Endothelial cell of umbilical vein (primary cell): Measurements from ENCODE around the gene MITF. TPM values are rescaled to one million over a fixed set of nuclear protein-coding genes. Genes with fewer than 3 reads are reported as not detected.

Experiments
- BruUV-seq: library from RNA; stranded (reverse); fragments of 400-500 nt; replicated peaks from 2 replicates; lab custom pipeline; 2021; lab: Mats Ljungman, UMichigan
- CTCF ChIA-PET: fragments of 300-600, 350-600 bp; sonication (Branson Sonifier 250); formaldehyde crosslinking; loops from one replicate; lab custom pipeline; 2021; ENCODE audit warnings: antibody characterized with exemption, inconsistent platforms; lab: Charles Lee
- POLR2A ChIA-PET: fragments of 300-600, 350-600 bp; sonication (Branson Sonifier 250); formaldehyde crosslinking; loops from one replicate; lab custom pipeline; 2021; ENCODE audit warnings: antibody characterized with exemption, inconsistent platforms; lab: Charles Lee
- DNase-seq: peaks from one replicate; pipeline ENCODE4 v3.0.0-alpha.2; 2011; ENCODE audit warnings: low read depth, low spot score
- FAIRE-seq: peaks from 2 replicates; lab custom pipeline; 2011; peaks lifted over from hg19 to GRCh38; lab: Jason Lieb, UNC
- H2AFZ ChIP-seq: 2 replicates; pipeline ENCODE4 v1.6.0; 2012; ENCODE audit warnings: low read depth, low read length, control low read depth, inconsistent platforms
- H3K27ac ChIP-seq: 2 replicates; pipeline ENCODE4 v1.5.1; 2011; ENCODE audit warnings: low read depth, mild to moderate bottlenecking, control low read depth, low read length, moderate library complexity; ENCODE audit not compliant: insufficient read depth
- H3K27me3 ChIP-seq, 2 experiments: 2 replicates each; pipeline versions ENCODE4 v1.6.0 to v1.6.1; 2011; ENCODE audit warnings: low read length in 2 of 2, mixed read lengths in 1 of 2; ENCODE audit not compliant: control insufficient read depth in 2 of 2, insufficient read depth in 2 of 2
- H3K36me3 ChIP-seq, 2 experiments: 2 replicates in 1 of 2; 3 replicates in 1 of 2; pipeline ENCODE4 v1.5.1; 2011; ENCODE audit warnings: low read length in 2 of 2, mild to moderate bottlenecking in 1 of 2, moderate library complexity in 1 of 2; ENCODE audit not compliant: control insufficient read depth in 2 of 2, insufficient read depth in 2 of 2; ENCODE audit errors: extremely low read depth in 1 of 2
- H3K4me1 ChIP-seq: 3 replicates; pipeline ENCODE4 v1.5.1; 2011; ENCODE audit warnings: mild to moderate bottlenecking, low read length; ENCODE audit not compliant: control insufficient read depth, insufficient read depth; ENCODE audit errors: extremely low read depth
- H3K4me2 ChIP-seq: 2 replicates; pipeline ENCODE4 v1.6.1; 2011; ENCODE audit warnings: low read length, control low read depth, mixed read lengths; ENCODE audit not compliant: insufficient read depth
- H3K4me3 ChIP-seq, 3 experiments: fragments of 200-600 bp in 1 of 3; sonication (generic), shearing (Covaris generic) in 1 of 3; replicated peaks in 1 of 3; 2 replicates each; pipeline ENCODE4 v1.5.1; 2011 to 2016; ENCODE audit warnings: control low read depth in 3 of 3, low read length in 3 of 3, mild to moderate bottlenecking in 2 of 3, inconsistent platforms in 1 of 3, low read depth in 1 of 3, moderate library complexity in 1 of 3; ENCODE audit not compliant: insufficient read depth in 1 of 3
- H3K79me2 ChIP-seq: 2 replicates; pipeline ENCODE4 v1.6.0; 2012; ENCODE audit warnings: low read length, inconsistent platforms; ENCODE audit not compliant: control insufficient read depth, insufficient read depth
- H3K9ac ChIP-seq: replicated peaks from 2 replicates; pipeline ENCODE3; 2011; ENCODE audit warnings: low read length, control low read depth; ENCODE audit not compliant: insufficient read depth; ENCODE audit errors: extremely low read depth
- H3K9me1 ChIP-seq: replicated peaks from 3 replicates; pipeline ENCODE4 v1.6.0; 2011; ENCODE audit warnings: mild to moderate bottlenecking, low read length; ENCODE audit not compliant: control insufficient read depth, insufficient read depth; ENCODE audit errors: extremely low read depth
- H3K9me3 ChIP-seq: replicated peaks from 2 replicates; pipeline ENCODE4 v1.5.1; 2012; ENCODE audit warnings: low read length, inconsistent platforms; ENCODE audit not compliant: control insufficient read depth, insufficient read depth
- H4K20me1 ChIP-seq: replicated peaks from 2 replicates; pipeline ENCODE3; 2011; ENCODE audit warnings: mild to moderate bottlenecking, low read length; ENCODE audit not compliant: control insufficient read depth, insufficient read depth; ENCODE audit errors: extremely low read depth
- CTCF ChIP-seq, 2 donors: IDR thresholded peaks; 1 replicate in 1 of 2; 2 replicates in 1 of 2; pipeline ENCODE4 v1.5.1; 2011; ENCODE audit warnings: low read length in 2 of 2, mild to moderate bottlenecking in 2 of 2, moderate library complexity in 2 of 2, control low read depth in 1 of 2, inconsistent platforms in 1 of 2, low read depth in 1 of 2; ENCODE audit not compliant: insufficient read depth in 1 of 2; ENCODE audit errors: extremely low read depth in 1 of 2
- EZH2 ChIP-seq: IDR thresholded peaks from 2 replicates; pipeline ENCODE4 v1.6.1; 2012; ENCODE audit warnings: borderline replicate concordance, low read depth, mild to moderate bottlenecking, moderate library complexity, low read length, inconsistent platforms; ENCODE audit not compliant: severe bottlenecking
- FOS ChIP-seq: IDR thresholded peaks from 2 replicates; pipeline ENCODE4 v1.6.1; 2011; ENCODE audit warnings: mild to moderate bottlenecking, low read length, moderate library complexity, borderline replicate concordance; ENCODE audit not compliant: insufficient read depth
- GATA2 ChIP-seq: IDR thresholded peaks from 2 replicates; pipeline ENCODE4 v1.7.0; 2011; ENCODE audit warnings: low read depth, mild to moderate bottlenecking, moderate library complexity, mixed read lengths, low read length; ENCODE audit not compliant: insufficient read length, insufficient read depth
- JUN ChIP-seq: IDR thresholded peaks from 2 replicates; pipeline ENCODE4 v1.6.1; 2011; ENCODE audit warnings: borderline replicate concordance, low read depth; ENCODE audit not compliant: insufficient read length, insufficient read depth
- MAX ChIP-seq: IDR thresholded peaks from 2 replicates; pipeline ENCODE4 v1.6.1; 2011; ENCODE audit not compliant: insufficient read depth, insufficient read length
- MYC ChIP-seq: IDR thresholded peaks from one replicate; pipeline ENCODE4 v1.6.1; 2011; ENCODE audit warnings: mild to moderate bottlenecking, low read depth, low read length
- POLR2A ChIP-seq: IDR thresholded peaks from 2 replicates; pipeline ENCODE4 v1.6.1; 2012; ENCODE audit warnings: low read depth, mild to moderate bottlenecking, control low read depth, low read length
- POLR2AphosphoS5 ChIP-seq: IDR thresholded peaks from 2 replicates; pipeline ENCODE4 v1.6.1; 2012; ENCODE audit warnings: low read depth, mild to moderate bottlenecking, control low read depth, low read length, moderate library complexity; ENCODE audit not compliant: insufficient read depth
- dilution Hi-C: fragments of 300-500 bp; cut with MboI; formaldehyde crosslinking; loops from one replicate; pipeline ENCODE4 v1.15.0; 2019; ENCODE audit warnings: low sequenced_read_pairs; ENCODE audit not compliant: extremely low pct_ligation_motif_present
- intact Hi-C: fragments of 100-400 bp; cut with micrococcal nuclease; formaldehyde crosslinking; loops from one replicate; pipeline ENCODE4 v1.10.0; 2022
- polyA plus RNA-seq, 4 experiments: library from polyadenylated mRNA; depleted of rRNA in 3 of 4; stranded (reverse) in 3 of 4; unstranded in 1 of 4; fragments of >200 nt; gene quantifications; 2 replicates each; pipeline versions ENCODE4 v1.2.1 to v1.2.3, GENCODE V29; 2011 to 2012; ENCODE audit warnings: missing spikeins in 1 of 4
- total RNA-seq: library from RNA; stranded (reverse); gene quantifications from 2 replicates; pipeline ENCODE4 v1.2.3, GENCODE V29; 2021

Gene MITF
- total and polyA plus RNA-seq, 2 donors (not counting 3 experiments of a cell fraction or from before 2014, with no cell fraction given): 1.6 to 2.5 TPM

GRCh38 chr3:69934398-69934797, 195.1 kb downstream of the MITF start:
- dilution Hi-C loops (no loop called here), intact Hi-C loops (no loop called here)
- TF ChIP-seq FOS: no peak
- no peak for TF ChIP-seq CTCF (IDR thresholded peaks at IDR 0.05; ENCODE audit: extremely low read depth in 1 of 2, insufficient read depth in 1 of 2, low read depth in 1 of 2, low read length in 2 of 2)
- no peak for TF ChIP-seq EZH2
- no peak for TF ChIP-seq POLR2AphosphoS5
- TF ChIP-seq GATA2: no peak
- no peak for TF ChIP-seq JUN
- TF ChIP-seq POLR2A: no peak
- TF ChIP-seq MAX: no peak
- TF ChIP-seq MYC: no peak
- Histone ChIP-seq H3K9me1 (no peaks in the 10 kb centered on the region), H3K9ac (no peak overlapping the region), H4K20me1 (no peaks in the 10 kb centered on the region), H3K4me3 (no peak overlapping the region), H3K4me1 (no peaks in the 10 kb centered on the region), H3K27me3 (no peaks in the 10 kb centered on the region), H2AFZ (no peak overlapping the region), H3K27ac (no peak overlapping the region), H3K79me2 (no peaks in the 10 kb centered on the region), H3K36me3 (no peaks in the 10 kb centered on the region), H3K9me3 (no peaks in the 10 kb centered on the region), H3K4me2 (no peak overlapping the region)
- BruUV-seq: no TSS peak
- ChIA-PET CTCF (no interaction called here), POLR2A (no interaction called here)
- FAIRE-seq: no peak
- DNase-seq: no peak
